Cardiac muscle cell (in vitro differentiated cells and primary cell): ENCODE results near the gene RCL1. TPM values are rescaled to one million over a fixed set of nuclear protein-coding genes. Genes with fewer than 3 reads are reported as not detected.
"Not testable (repeated sequence)": the region's sequence is repeated elsewhere in the genome, so short reads cannot be mapped to it uniquely, and the experiment has no call there.

ENCODE experiments used
- DNase-seq, 2 donors: peaks; one replicate each; pipeline versions ENCODE4 v3.0.0 to v3.0.0-alpha.2; 2010 to 2017; ENCODE audit warnings: low read depth in 1 of 2, low spot score in 1 of 2
- H3K27ac ChIP-seq: fragments of 200-600 bp; sonication (generic); 2 replicates; pipeline ENCODE4 v1.5.1; 2016
- H3K27me3 ChIP-seq: fragments of 200-600 bp; sonication (generic); 2 replicates; pipeline ENCODE4 v1.6.0; 2016; ENCODE audit warnings: control low read depth
- H3K36me3 ChIP-seq: fragments of 200-600 bp; sonication (generic); 2 replicates; pipeline ENCODE4 v1.5.1; 2016; ENCODE audit warnings: control low read depth
- H3K4me1 ChIP-seq: fragments of 200-600 bp; sonication (generic); 2 replicates; pipeline ENCODE4 v1.8.1; 2017; ENCODE audit warnings: low read depth, mild to moderate bottlenecking, mixed run types
- H3K4me3 ChIP-seq: fragments of 200-600 bp; sonication (generic); 2 replicates; pipeline ENCODE4 v1.5.1; 2016; ENCODE audit warnings: mild to moderate bottlenecking
- H3K9me3 ChIP-seq: fragments of 200-600 bp; sonication (generic); 2 replicates; pipeline ENCODE4 v1.5.1; 2017; ENCODE audit warnings: low read depth, mild to moderate bottlenecking, control low read depth
- polyA plus RNA-seq: library from polyadenylated mRNA; unstranded; fragments of >200 nt; fragmentation: Nextera tagmentation; extraction: Ambion mirVana; gene quantifications from 2 replicates; pipeline ENCODE4 v1.2.1, GENCODE V29; 2016
- total RNA-seq: library from RNA; depleted of rRNA; stranded (reverse); fragments of >200 nt; gene quantifications from 2 replicates; pipeline ENCODE4 v1.2.3, GENCODE V29; 2016
- TF ChIP-seq, protein P1 (sequence below): IDR thresholded peaks from 2 replicates; pipeline ENCODE4 v1.5.1; 2012; ENCODE audit warnings: low read depth, mild to moderate bottlenecking, low read length

Gene RCL1
- total and polyA plus RNA-seq, 2 experiments from 2014 or later: 15.1 to 17.9 TPM

DNA sequence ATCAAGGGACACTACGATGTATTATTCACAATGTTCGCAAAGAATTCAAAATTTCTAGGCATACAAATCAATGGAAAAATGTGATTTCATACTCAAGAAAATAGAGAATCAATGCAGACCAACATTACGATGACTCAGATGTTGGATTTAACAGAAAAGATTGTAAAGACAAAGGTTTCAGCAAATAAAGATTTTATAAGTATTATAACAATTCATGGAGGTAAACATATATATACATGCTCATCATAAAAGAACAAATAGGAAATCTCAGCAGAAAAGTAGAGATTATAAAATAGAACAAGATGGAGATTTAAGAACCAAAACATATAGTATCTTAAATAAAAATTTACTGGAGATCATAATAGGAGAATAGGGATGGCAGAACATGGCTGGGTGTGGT is 98.9 kb downstream of the RCL1 start:
- Histone ChIP-seq H3K4me3 (no peak overlapping the region), H3K9me3 (no peaks in the 10 kb centered on the region), H3K27ac (no peak overlapping the region), H3K4me1 (no peaks in the 10 kb centered on the region), H3K36me3 (no peaks in the 10 kb centered on the region), H3K27me3 (no peaks in the 10 kb centered on the region)
- TF ChIP-seq, protein P1, sequence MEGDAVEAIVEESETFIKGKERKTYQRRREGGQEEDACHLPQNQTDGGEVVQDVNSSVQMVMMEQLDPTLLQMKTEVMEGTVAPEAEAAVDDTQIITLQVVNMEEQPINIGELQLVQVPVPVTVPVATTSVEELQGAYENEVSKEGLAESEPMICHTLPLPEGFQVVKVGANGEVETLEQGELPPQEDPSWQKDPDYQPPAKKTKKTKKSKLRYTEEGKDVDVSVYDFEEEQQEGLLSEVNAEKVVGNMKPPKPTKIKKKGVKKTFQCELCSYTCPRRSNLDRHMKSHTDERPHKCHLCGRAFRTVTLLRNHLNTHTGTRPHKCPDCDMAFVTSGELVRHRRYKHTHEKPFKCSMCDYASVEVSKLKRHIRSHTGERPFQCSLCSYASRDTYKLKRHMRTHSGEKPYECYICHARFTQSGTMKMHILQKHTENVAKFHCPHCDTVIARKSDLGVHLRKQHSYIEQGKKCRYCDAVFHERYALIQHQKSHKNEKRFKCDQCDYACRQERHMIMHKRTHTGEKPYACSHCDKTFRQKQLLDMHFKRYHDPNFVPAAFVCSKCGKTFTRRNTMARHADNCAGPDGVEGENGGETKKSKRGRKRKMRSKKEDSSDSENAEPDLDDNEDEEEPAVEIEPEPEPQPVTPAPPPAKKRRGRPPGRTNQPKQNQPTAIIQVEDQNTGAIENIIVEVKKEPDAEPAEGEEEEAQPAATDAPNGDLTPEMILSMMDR: no peak
- no peak for DNase-seq

DNA sequence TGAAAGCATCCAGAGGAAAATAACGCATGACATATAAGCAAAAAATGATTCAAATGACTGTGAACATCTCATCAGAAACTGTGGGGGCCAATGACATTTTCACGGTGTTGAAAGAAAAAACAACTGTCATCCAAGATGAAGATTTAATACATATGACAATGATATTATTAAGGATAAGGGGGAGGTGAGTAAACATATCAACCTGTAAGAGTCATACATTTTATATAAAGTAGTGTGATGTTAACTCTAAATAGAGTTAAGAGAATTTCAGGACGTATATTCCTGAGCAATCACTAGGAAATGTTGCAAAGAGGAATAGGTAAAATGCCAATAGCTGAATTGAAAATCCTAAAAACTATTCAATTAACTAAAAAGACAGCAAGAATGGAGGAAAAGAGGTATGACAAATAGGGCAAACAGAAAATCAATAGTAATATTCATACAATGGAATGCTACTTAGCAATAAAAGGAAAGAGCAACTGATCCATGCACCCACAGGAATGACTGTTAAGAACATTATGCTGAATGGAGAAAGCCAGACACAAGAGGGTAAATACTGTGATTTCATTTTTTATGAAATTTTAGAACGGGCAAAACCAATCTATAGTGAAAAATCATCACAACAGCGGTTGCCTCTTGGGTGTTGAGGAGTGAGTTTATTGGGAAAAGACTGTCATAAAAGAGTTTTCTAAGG is 99.9 kb downstream of the RCL1 start:
- DNase-seq: no peak
- Histone ChIP-seq H3K9me3 (no peaks in the 10 kb centered on the region), H3K36me3 (no peaks in the 10 kb centered on the region), H3K27ac (no peak overlapping the region), H3K27me3 (no peaks in the 10 kb centered on the region), H3K4me1 (no peaks in the 10 kb centered on the region), H3K4me3 (no peak overlapping the region)
- TF ChIP-seq, protein P1: no peak

DNA sequence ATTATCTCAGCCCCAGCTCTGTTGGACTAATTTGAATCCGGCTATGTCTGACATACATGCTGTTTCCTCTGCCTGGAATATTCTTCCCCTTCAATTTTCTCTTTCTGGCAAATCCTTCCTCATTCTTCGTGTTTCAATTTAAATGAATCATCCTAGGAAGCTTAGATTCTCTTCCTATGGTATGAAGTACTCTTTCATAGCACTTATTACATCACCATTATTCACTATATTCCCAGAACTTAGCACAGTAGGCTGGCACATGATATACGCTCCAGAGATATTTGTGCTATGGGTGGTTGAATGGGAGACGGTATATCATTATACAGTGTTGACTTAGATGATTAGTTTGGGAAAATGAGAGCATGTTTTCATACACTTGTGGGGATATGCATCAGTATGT is 101.3 kb downstream of the RCL1 start:
- no peaks in the 10 kb centered on the region for H3K36me3 ChIP-seq
- no peaks in the 10 kb centered on the region for H3K27me3 ChIP-seq
- peak in 1 of 2 donors; percentile 44 for DNase-seq
- no peaks in the 10 kb centered on the region for H3K4me1 ChIP-seq
- H3K9me3 ChIP-seq: no peaks in the 10 kb centered on the region
- TF ChIP-seq, protein P1: no peak
- H3K27ac ChIP-seq: no peak overlapping the region
- H3K4me3 ChIP-seq: no peak overlapping the region

DNA sequence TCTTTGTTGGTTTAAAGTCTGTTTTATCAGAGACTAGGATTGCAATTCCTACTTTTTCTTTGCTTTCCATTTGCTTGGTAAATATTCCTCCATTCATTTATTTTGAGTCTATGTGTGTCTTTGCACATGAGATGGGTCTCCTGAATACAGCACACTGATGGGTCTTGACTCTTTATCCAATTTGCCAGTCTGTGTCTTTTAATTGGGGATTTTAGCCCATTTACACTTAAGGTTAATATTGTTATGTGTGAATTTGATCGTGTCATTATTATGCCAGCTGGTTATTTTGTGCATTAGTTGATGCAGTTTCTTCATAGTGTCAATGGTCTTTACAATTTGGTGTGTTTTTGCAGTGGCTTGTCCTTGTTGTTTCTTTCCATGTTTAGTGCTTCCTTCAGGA is 107.1 kb downstream of the RCL1 start:
- H3K4me3 ChIP-seq, H3K36me3 ChIP-seq, H3K27ac ChIP-seq, H3K9me3 ChIP-seq, DNase-seq, H3K27me3 ChIP-seq, H3K4me1 ChIP-seq: not testable (repeated sequence)

DNA sequence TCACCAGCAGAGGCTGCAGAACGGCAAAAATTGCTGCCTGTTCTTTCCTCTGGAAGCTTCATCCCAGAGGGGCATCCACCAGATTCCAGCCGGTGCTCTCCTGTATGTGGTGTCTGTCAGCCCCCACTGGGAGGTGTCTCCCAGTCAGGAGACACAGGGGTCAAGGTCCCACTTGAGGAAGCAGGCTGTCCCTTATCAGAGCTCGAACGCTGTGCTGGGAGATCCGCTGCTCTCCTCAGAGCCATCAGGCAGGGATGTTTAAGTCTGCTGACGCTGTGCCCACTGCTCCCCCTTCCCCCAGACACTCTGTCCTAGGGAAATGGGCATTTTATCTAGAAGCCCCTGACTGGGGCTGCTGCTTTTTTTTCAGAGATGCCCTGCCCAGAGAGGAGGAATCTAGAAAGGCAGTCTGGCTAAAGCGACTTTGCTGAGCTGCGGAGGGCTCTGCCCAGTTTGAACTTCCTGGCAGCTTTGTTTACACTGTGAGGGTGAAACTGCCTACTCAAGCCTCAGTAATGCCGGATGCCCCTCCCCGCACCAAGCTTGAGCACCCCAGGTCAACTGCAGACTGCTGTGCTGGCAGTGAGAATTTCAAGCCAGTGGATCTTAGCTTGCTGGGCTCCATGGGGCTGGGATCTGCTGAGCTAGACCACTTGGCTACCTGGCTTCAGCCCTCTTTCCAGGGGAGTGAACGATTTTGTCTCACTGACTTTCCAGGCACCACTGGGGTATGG is 108.8 kb downstream of the RCL1 start:
- H3K27ac ChIP-seq: peak overlapping the region; percentile 1
- DNase-seq: peak; percentile 15 to 42
- H3K4me3 ChIP-seq, H3K4me1 ChIP-seq, H3K36me3 ChIP-seq, H3K27me3 ChIP-seq, H3K9me3 ChIP-seq: not testable (repeated sequence)

DNA sequence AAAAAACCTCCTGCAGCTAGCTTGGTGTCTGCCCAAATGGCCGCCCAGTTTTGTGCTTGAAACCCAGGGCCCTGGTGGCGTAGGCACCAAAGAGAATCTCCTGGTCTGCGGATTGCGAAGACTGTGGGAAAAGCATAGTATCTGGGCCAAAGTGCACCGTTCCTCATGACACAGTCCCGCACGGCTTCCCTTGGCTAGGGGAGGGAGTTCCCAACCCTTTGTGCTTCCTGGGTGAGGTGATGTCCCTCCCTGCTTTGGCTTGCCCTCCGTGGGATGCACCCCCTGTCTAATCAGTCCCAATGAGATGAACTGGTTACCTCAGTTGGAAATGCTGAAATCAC is 109.4 kb downstream of the RCL1 start:
- no peak overlapping the region for H3K27ac ChIP-seq
- no peaks in the 10 kb centered on the region for H3K9me3 ChIP-seq
- DNase-seq: no peak
- no peak overlapping the region for H3K4me3 ChIP-seq
- H3K36me3 ChIP-seq: no peaks in the 10 kb centered on the region
- H3K4me1 ChIP-seq: peaks cover 4% of the 10 kb centered on the region
- TF ChIP-seq, protein P1: no peak
- H3K27me3 ChIP-seq: no peaks in the 10 kb centered on the region
